C4-2B (cell line): ENCODE results near the gene CRADD.

Experiments used
- ZFX ChIP-seq: fragments of 450-650 bp; IDR thresholded peaks from 2 replicates; pipeline ENCODE4 v1.6.1; 2017
- TF ChIP-seq, protein P1 (sequence below): fragments of 450-650 bp; conservative IDR thresholded peaks from 2 replicates; pipeline ENCODE4 v1.5.1; 2017; ENCODE audit warnings: mild to moderate bottlenecking

DNA sequence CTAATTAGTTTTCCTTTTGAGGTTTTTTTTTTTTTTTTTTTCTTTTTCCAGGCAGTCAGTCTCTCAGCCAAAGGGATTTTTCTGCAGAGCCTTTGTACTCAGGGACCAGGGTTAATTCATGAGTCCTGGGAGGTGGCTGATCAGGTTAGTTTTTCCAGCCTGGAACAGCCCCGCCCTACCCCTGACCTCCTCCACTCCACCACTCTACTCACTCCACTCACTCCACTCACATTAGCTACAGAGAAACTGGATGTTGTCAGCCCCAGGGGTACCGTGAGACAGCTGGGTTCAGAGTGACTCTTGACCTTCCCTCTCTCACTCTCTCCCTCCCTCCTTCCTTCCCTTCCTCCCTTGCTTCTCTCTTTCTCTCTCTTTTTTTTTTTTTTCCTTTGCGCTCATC is 161.0 kb downstream of the CRADD start:
- TF ChIP-seq, protein P1, sequence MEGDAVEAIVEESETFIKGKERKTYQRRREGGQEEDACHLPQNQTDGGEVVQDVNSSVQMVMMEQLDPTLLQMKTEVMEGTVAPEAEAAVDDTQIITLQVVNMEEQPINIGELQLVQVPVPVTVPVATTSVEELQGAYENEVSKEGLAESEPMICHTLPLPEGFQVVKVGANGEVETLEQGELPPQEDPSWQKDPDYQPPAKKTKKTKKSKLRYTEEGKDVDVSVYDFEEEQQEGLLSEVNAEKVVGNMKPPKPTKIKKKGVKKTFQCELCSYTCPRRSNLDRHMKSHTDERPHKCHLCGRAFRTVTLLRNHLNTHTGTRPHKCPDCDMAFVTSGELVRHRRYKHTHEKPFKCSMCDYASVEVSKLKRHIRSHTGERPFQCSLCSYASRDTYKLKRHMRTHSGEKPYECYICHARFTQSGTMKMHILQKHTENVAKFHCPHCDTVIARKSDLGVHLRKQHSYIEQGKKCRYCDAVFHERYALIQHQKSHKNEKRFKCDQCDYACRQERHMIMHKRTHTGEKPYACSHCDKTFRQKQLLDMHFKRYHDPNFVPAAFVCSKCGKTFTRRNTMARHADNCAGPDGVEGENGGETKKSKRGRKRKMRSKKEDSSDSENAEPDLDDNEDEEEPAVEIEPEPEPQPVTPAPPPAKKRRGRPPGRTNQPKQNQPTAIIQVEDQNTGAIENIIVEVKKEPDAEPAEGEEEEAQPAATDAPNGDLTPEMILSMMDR, result no peak
- no peak for TF ChIP-seq ZFX
